GM18526 (cell line): ENCODE measurements around the gene SLC49A3.

ENCODE experiments used
- POLR2A ChIP-seq: IDR thresholded peaks from 3 replicates; pipeline ENCODE4 v1.6.1; 2011; ENCODE audit not compliant: insufficient read length; ENCODE audit errors: extremely low read depth

The SLC49A3 gene

GRCh38 chr4:654871-655463, 34.0 kb downstream of the SLC49A3 start:
- TF ChIP-seq POLR2A, result no peak

- no peak for TF ChIP-seq POLR2A
Measured at GRCh38 chr4:654503-654845, 34.5 kb downstream of the SLC49A3 start.

- TF ChIP-seq POLR2A, result no peak
Measured at GRCh38 chr4:653831-654502, 35.0 kb downstream of the SLC49A3 start.

GRCh38 chr4:653080-653821, 35.7 kb downstream of the SLC49A3 start:
- no peak for TF ChIP-seq POLR2A

GRCh38 chr4:651884-652642, 36.9 kb downstream of the SLC49A3 start:
- TF ChIP-seq POLR2A, result no peak

GRCh38 chr4:650951-651883, 37.7 kb downstream of the SLC49A3 start:
- TF ChIP-seq POLR2A, result no peak

- TF ChIP-seq POLR2A, result no peak
Measured at GRCh38 chr4:650461-650860, 38.5 kb downstream of the SLC49A3 start.

- TF ChIP-seq POLR2A, result no peak
Measured at GRCh38 chr4:649751-650310, 39.1 kb downstream of the SLC49A3 start.

GRCh38 chr4:649293-649625, 39.7 kb downstream of the SLC49A3 start:
- no peak for TF ChIP-seq POLR2A

- TF ChIP-seq POLR2A, result no peak
Measured at GRCh38 chr4:648579-649292, 40.2 kb downstream of the SLC49A3 start.

GRCh38 chr4:647481-647880, 41.5 kb downstream of the SLC49A3 start:
- no peak for TF ChIP-seq POLR2A

GRCh38 chr4:646460-646859, 42.5 kb downstream of the SLC49A3 start:
- TF ChIP-seq POLR2A, result no peak

GRCh38 chr4:637536-638280, 51.2 kb downstream of the SLC49A3 start:
- no peak for TF ChIP-seq POLR2A
